GM19463 (cell line): ENCODE results near the gene TEDC1.

Source experiments
- ATAC-seq: cut with Tn5 transposase; IDR thresholded peaks from one replicate; pipeline ENCODE4 v1.9.1; 2021; ENCODE audit warnings: mild to moderate bottlenecking, moderate library complexity; ENCODE audit not compliant: unreplicated experiment

The TEDC1 gene

DNA sequence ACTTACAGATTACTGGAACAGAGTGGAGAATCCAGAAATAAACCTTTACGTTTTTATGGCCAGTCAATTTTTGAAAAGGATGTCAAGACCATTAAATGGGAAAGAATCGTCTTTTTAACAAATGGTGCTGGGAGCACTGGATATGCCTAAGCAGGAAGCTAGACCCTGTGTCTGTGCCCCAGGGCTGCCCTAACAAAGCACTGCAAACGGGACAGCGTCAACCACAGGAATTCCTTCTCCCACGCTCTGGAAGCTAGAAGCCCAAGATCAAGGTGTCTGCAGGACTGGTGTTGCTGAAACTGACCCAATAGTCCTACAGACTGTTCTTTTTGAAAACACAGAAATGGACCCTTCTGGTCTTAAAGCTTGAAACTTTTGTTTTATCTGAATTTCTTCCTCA lies 26.1 kb downstream of the TEDC1 start:
- no peak for ATAC-seq

DNA sequence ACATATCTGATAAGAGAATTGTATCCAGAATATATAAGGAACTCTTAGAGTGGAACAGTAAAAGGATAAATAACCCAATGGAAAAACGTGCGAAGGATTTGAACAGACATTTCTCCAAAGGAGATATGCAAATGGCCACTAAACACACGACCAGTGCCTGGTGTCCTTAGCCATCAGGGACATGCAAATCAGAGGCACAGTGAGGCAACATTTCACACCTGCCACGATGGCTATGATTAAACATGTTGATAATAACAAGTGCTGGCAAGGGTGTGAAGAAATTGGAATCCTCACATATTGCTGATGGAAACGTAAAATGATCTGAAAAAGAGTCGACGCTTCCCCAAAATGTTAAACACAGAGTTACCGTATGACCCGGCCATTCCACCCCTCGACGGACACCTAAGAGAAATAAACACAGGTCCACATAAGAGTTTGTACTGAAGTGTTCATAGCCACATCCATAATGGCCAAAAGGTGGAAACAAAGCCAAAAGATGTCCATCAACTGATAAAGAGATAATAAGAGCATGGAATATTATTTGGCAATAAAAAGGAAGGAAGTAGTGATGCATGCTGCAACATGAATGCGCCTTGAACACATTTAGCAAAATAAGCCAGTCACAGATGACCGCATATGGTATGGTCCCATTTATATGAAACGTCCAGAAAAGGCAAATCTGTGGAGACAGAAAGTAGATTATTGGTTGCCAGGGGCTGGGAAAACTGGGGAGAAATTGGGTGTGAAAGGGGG lies 29.1 kb downstream of the TEDC1 start:
- no peak for ATAC-seq

- no peak for ATAC-seq
Measured at GRCh38 chr14:105525326-105525725, 34.3 kb downstream of the TEDC1 start.

GRCh38 chr14:105525861-105526775 lies 35.1 kb downstream of the TEDC1 start, which contains the start of gene TMEM121:
TMEM121 (plus strand) TSS chr14:105526583; CDS start chr14:105528835, 2,252 bp downstream.
- no peak for ATAC-seq

GRCh38 chr14:105526776-105527380 lies 35.8 kb downstream of the TEDC1 start:
- ATAC-seq: no peak

DNA sequence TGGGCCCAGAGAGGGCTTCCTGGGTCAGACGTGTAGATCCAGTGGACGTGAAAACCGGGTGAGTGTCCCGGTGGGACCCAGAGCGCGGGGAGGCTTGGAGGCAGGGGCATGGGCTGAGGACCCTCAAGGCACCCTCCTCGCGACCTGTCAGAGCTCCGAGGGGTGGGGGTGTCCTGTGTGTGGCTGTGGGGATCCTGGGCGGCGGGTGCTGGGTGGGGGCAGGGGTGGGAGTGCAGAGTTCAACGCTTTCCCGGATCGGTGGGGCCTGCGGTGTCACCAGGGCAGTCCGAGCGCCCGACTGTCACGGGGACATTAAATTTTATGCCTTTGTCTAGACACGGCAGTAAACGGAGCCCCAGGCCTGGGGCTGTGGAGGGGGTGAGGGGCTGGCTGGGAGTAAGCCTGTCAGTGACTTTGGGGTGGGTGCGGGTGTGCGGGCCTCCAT lies 36.4 kb downstream of the TEDC1 start:
- ATAC-seq: no peak

GRCh38 chr14:105527826-105528585 lies 37.0 kb downstream of the TEDC1 start:
- no peak for ATAC-seq

GRCh38 chr14:105528586-105529318 lies 37.7 kb downstream of the TEDC1 start:
- ATAC-seq: no peak

- ATAC-seq: no peak
Measured at GRCh38 chr14:105529319-105529568, 38.2 kb downstream of the TEDC1 start.

GRCh38 chr14:105529569-105530284 lies 38.7 kb downstream of the TEDC1 start:
- no peak for ATAC-seq

- ATAC-seq: no peak
Measured at GRCh38 chr14:105530285-105531087, 39.4 kb downstream of the TEDC1 start.

- no peak for ATAC-seq
Measured at GRCh38 chr14:105531088-105531893, 40.2 kb downstream of the TEDC1 start.

DNA sequence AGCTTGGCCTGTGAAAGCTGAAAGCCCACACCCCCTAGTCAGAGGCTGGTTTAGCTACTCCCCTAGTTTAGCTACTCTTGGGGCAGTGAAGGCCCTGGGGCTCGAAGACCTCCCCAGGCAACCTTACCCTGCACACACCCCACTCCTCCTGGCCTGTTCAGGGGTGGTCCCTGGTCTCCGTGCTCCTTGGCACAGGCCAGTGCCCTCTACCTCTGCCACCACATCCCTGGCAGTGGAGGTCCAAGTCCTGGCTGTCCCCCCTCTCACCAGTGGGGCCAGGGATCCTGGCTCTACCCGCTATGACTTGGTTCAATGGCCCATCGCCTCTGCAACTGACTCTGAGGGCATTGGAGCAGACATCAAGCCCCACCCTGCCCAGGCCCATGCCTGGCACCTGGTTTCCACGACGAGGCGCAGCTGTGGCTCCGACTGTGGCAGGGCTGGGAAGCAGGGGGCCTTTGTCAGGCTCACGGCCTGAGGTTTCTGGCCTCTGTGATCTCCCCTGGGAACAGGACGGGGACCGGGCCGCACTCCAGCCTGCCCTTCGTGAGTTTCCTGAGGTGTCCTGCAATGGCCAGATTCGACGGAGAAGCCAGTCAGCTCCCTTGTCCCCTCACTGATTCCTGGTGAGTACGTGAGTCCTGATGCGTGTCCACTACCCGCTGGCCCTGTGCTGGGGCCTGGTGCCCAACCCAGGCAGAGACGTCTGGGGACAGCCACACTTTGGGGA lies 41.0 kb downstream of the TEDC1 start:
- ATAC-seq: no peak

- no peak for ATAC-seq
Measured at GRCh38 chr14:105532735-105533141, 41.7 kb downstream of the TEDC1 start.

DNA sequence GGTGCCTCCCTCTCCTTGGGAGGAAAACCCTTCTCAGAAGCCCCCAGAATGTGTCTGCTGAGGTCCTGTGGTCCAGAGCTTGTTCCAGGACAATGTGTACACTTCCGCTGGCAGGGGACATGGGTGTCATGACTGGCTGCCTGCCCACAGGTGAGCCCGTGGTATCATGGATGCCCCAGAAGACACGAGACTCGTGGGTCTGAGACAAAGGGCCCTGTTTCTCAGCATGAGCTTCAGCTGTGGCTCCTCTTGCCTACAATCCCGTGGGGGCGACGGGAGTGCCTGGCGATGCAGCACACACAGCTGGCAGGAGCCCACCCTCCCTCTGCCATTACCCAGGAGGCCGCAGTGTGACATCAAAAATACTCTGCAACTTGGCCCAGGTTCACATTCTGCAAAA lies 42.3 kb downstream of the TEDC1 start:
- ATAC-seq: no peak

- ATAC-seq: no peak
Measured at GRCh38 chr14:105533811-105534498, 42.9 kb downstream of the TEDC1 start.

DNA sequence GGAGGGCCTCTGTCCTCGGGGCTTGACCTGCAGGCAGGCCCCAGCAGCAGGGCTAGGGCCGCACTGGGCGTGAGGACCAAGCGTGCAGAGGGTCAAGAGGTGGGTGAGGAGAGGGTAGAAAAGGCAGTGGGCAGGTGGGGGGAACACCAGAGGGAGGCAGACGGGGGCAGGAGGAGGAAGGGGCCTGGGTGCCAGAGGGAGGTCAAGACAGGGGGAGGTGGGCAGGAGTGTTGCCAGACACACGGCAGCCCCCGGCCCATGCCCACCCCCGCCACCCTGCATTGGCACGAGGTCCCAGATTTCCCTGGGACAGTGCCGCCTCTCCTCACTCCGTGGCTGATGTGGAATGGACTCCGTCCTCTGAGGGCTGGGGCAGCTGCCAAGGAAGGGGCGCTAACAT lies 43.5 kb downstream of the TEDC1 start:
- ATAC-seq: no peak
